OCI-LY7 (cell line): ENCODE data around the gene AARSD1.
A peak's percentile ranks its signal among the peaks of the same experiment; 100 is the strongest.

ENCODE experiments used
- CTCF ChIP-seq: fragments of 200-600 bp; sonication (generic); conservative IDR thresholded peaks from 2 replicates; pipeline ENCODE4 v1.5.1; 2014; ENCODE audit warnings: mild to moderate bottlenecking, antibody characterized with exemption, low read length, moderate library complexity, mixed read lengths
- EZH2phosphoT487 ChIP-seq: fragments of 200-600 bp; sonication (generic); IDR thresholded peaks from 2 replicates; pipeline ENCODE4 v1.6.1; 2018; ENCODE audit warnings: low read depth, borderline replicate concordance, mild to moderate bottlenecking, mixed run types, antibody characterized with exemption, low read length, moderate library complexity, mixed read lengths

DNA sequence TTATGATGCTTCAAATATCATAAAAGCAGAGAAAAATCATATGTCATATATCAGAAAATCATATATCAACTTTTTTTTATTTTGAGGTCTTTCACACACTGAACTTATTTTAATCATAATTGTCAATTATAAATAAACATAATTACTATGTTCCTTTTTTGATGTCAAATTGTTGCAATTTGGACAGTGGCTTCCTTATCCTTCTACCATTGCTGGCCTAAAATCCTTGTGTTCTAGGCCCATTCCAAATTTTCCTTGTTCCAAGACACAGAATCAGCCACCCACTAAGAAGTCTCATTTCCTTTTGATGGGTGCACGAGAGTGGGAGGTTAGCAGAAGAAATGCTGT is 34.8 kb downstream of the AARSD1 start:
- TF ChIP-seq CTCF: peak; percentile 53; the same call in 1 of the 2 replicates
- no peak for TF ChIP-seq EZH2phosphoT487
